Activated naive CD8-positive, alpha-beta T cell treated with anti-CD3 and anti-CD28 coated beads, Interleukin-2, amount 50 U/mL, for 24 hours (primary cell): ENCODE measurements around the gene GRAP2.
"Not testable (repeated sequence)": the region's sequence is repeated elsewhere in the genome, so short reads cannot be mapped to it uniquely, and the experiment has no call there.

Source experiments
- ATAC-seq: fragments of 150-1000 bp; cut with Tn5 transposase; one replicate; pipeline ENCODE4 v1.10.0; 2021
- DNase-seq: peaks from one replicate; pipeline ENCODE4 v3.0.0; 2021
- H3K27ac Mint-ChIP-seq: one replicate; pipeline ENCODE4 v1.8.0; 2021; ENCODE audit warnings: mild to moderate bottlenecking, mixed read lengths
- H3K27me3 Mint-ChIP-seq: one replicate; pipeline ENCODE4 v1.8.0; 2021; ENCODE audit warnings: mixed read lengths
- H3K36me3 Mint-ChIP-seq: one replicate; pipeline ENCODE4 v1.8.0; 2021; ENCODE audit warnings: low read depth, mixed read lengths
- H3K4me1 Mint-ChIP-seq: one replicate; pipeline ENCODE4 v1.8.0; 2021; ENCODE audit warnings: mixed read lengths
- H3K4me3 Mint-ChIP-seq: one replicate; pipeline ENCODE4 v1.8.0; 2021; ENCODE audit warnings: mild to moderate bottlenecking, moderate library complexity, mixed read lengths
- H3K9me3 Mint-ChIP-seq: one replicate; pipeline ENCODE4 v1.8.0; 2021; ENCODE audit warnings: mixed read lengths

GRAP2 gene

GRCh38 chr22:39940757-39941305 is 39.9 kb downstream of the GRAP2 start:
- peaks cover 98% of the 10 kb centered on the region for H3K4me1 Mint-ChIP-seq
- H3K27me3 Mint-ChIP-seq = no peaks in the 10 kb centered on the region
- DNase-seq = no peak
- H3K36me3 Mint-ChIP-seq = peaks cover 4% of the 10 kb centered on the region
- no peak for ATAC-seq
- H3K27ac Mint-ChIP-seq = peak overlapping the region; percentile 89
- no peaks in the 10 kb centered on the region for H3K9me3 Mint-ChIP-seq
- H3K4me3 Mint-ChIP-seq = peak overlapping the region; percentile 31

DNA sequence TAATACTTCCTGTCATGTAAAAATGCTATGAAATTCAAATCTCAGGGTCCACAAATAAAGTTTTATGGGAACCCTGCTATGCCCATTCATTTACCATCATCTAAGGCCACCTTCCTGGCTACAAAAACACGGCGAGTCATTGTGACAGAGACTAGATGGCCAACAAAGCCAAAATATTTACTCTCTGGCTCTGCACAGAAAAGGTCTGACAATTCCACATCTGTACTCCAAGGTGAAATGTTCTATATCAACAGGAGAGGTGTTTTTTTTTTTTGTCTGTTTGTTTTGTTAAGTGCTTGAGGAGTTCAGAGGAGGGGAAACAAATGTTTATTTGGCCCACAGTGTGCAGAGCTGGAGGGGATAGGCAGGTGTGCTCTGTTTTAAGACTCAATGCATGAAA is 40.7 kb downstream of the GRAP2 start:
- Mint-ChIP-seq H3K9me3 (no peaks in the 10 kb centered on the region), H3K27me3 (no peaks in the 10 kb centered on the region), H3K36me3 (peaks cover 4% of the 10 kb centered on the region), H3K27ac (peak overlapping the region; percentile 89), H3K4me1 (peaks cover 98% of the 10 kb centered on the region), H3K4me3 (peak overlapping the region; percentile 2)
- DNase-seq = no peak
- ATAC-seq = no peak

DNA sequence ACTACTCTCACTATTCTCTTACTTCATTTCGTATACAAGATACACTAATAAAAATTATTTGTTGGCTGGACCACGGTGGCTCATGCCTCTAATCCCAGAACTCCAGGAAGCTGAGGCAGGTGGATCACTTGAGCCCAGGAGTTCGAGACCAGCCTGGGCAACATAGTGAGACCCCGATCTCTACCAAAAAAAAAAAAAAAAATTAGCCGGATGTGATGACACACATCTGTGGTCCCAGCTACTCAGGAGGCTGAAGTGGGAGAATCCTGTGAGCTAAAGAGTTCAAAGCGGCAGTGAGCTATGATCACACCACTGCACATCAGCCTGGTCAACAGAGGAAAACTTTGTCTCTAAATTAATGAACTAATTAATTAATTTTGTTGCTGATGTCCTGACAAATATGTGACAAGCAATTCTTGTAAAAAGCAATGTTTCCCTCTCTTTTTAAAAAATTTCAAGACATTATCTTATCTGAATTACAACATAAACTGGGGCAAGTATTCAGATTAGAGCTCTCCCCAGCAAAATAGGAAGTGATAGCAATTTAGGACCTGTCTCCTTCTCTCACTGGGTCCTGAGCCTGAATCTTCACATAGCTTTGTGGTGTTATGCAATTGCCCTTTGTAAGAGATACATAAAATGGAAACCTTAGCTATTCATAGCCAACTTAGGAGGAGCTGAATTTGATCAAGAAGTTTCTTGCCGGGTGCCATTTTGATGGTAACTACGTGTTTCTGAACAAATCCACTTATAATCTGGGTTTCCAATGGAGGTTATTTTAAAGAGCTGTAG is 41.8 kb downstream of the GRAP2 start:
- Mint-ChIP-seq H3K9me3 (no peaks in the 10 kb centered on the region), H3K4me3 (peak overlapping the region; percentile 64), H3K4me1 (peaks cover 98% of the 10 kb centered on the region), H3K27me3 (no peaks in the 10 kb centered on the region), H3K27ac (peak overlapping the region; percentile 89), H3K36me3 (peaks cover 6% of the 10 kb centered on the region)
- no peak for DNase-seq
- ATAC-seq = peak; percentile 50

- ATAC-seq = peak; percentile 47
- Mint-ChIP-seq H3K4me3 (peak overlapping the region; percentile 64), H3K4me1 (peaks cover 98% of the 10 kb centered on the region), H3K9me3 (no peaks in the 10 kb centered on the region), H3K27me3 (no peaks in the 10 kb centered on the region), H3K27ac (peak overlapping the region; percentile 89), H3K36me3 (peaks cover 6% of the 10 kb centered on the region)
- peak; percentile 72 for DNase-seq
Observed at GRCh38 chr22:39943337-39943736, 42.5 kb downstream of the GRAP2 start.

- H3K36me3 Mint-ChIP-seq = peaks cover 15% of the 10 kb centered on the region
- no peaks in the 10 kb centered on the region for H3K9me3 Mint-ChIP-seq
- ATAC-seq = no peak
- peak overlapping the region; percentile 64 for H3K4me3 Mint-ChIP-seq
- H3K27me3 Mint-ChIP-seq = no peaks in the 10 kb centered on the region
- DNase-seq = no peak
- peaks cover 98% of the 10 kb centered on the region for H3K4me1 Mint-ChIP-seq
- peak overlapping the region; percentile 89 for H3K27ac Mint-ChIP-seq
Observed at GRCh38 chr22:39943953-39944872, 43.3 kb downstream of the GRAP2 start.

- ATAC-seq = no peak
- Mint-ChIP-seq H3K27ac (peak overlapping the region; percentile 89), H3K4me3 (no peak overlapping the region), H3K27me3 (no peaks in the 10 kb centered on the region), H3K36me3 (peaks cover 33% of the 10 kb centered on the region), H3K4me1 (peaks cover 100% of the 10 kb centered on the region), H3K9me3 (no peaks in the 10 kb centered on the region)
- DNase-seq = no peak
Observed at GRCh38 chr22:39946126-39946502, 45.2 kb downstream of the GRAP2 start.

DNA sequence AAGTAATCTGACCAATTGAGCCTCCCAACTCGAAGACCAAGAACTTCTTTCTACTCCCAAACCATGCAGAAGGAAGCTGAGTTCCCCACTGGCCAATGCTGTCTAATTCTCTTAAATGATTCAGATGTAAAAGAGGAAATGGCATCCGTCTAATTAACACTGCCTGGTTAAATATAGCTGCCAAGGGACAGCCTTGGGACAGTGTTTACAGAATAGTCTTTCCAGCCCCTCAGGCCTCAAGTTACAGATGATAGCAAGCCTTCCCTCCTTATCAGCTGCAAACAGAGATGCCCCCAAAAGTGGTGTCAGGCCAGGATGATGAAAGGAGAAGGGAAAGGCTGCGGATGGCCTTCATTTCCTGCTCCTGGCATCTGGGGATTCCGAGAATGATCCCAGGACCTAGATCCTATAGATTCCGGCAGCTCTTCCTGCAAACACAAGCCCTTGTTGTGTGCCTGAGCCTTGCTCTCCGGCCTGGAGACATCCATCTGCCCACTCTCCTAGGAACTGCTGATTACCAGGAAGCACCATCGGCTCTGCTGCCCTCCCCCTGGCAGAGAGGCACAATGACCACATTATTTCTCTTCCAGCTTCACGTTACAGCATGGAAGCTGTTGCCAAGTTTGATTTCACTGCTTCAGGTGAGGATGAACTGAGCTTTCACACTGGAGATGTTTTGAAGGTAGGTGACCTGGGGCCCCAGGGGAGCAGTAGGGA is 45.8 kb downstream of the GRAP2 start:
- DNase-seq (no peak), ATAC-seq (no peak)
- Mint-ChIP-seq H3K27me3 (no peaks in the 10 kb centered on the region), H3K4me3 (peak overlapping the region; percentile 33), H3K4me1 (peaks cover 100% of the 10 kb centered on the region), H3K9me3 (no peaks in the 10 kb centered on the region), H3K36me3 (peaks cover 36% of the 10 kb centered on the region), H3K27ac (peak overlapping the region; percentile 89)

DNA sequence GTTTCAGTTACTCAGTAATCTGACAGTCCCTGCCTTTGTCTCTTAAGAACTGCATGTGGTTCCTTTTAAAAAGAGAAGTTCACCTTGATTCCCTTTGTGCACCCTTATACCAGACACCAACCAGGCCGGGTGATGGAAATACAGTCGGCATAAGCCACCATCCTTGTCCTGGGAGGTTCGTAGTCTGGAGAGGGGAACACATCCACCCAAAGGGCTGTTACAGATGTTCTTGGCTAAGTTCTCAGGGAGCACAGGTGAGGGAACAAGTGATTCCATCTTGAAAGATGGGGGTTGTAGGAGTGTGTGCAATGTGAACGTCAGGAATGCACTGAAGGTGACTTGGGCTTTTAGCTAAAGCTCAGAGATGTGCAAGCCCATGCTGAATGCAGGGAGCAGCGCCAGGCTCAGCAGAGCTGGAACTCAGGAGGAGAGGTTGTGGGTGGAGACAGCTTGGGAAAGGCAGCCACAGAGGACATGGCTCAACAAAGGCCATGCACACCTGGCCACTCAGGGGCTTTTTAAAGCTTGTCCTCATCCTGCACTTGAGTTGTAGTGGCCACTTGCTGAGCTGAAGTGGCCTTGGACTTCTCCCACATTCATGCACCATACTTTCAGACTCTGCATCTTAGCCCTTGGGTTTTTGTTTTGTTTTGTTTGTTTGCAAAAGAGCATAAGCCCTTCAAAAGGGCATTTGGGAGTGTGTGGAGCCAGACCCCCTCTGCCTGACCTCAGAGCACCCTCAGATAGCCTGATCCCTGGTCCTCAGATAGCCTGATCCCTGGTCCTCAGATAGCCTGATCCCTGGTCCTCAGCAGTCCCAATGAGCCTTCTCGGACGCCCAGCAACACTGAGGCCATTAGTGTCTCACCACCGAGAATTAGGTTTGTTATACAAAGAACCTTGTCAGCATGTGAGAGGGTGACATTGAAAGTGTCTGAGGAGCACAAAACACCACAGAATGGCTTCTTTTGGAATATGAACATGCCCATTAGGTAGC is 46.6 kb downstream of the GRAP2 start:
- H3K36me3 Mint-ChIP-seq = peaks cover 40% of the 10 kb centered on the region
- H3K27ac Mint-ChIP-seq = peak overlapping the region; percentile 89
- H3K27me3 Mint-ChIP-seq = no peaks in the 10 kb centered on the region

DNA sequence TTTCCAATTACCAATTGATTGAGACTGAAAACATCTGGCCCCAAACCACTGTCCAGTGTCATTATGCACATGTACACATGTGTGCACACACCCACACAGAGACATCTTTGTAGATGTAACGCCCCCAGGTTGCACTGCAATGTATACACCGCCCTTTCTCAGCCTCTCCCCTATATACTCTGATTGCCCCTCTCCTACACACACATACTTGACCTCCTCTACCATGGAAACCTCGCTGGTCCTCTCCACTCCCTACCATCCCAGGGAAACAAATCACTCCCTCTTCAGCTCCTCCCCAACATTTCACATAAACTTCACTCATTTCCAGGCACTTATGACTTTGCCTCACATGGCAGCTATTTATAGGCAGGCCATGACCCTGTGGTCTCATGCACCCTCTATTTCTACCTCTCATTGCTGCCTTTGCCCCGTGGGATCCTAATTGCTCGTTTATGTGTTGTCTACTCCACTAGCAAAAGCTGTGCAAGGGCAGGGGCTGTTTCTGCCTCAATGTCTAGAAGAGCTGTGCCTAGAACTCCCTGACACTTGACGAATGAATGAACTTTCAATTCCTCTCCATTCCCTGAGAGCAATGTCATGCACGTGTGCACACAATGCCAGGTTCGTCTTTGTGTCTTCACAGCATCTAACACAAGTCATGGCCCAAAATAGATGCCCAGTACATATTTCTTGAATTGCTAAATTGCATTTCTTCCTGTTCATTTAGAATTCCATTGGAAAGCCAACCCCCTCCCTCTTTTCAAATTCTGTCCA is 49.3 kb downstream of the GRAP2 start:
- peak overlapping the region; percentile 30 for H3K27ac Mint-ChIP-seq
- peaks cover 58% of the 10 kb centered on the region for H3K36me3 Mint-ChIP-seq
- no peak for DNase-seq
- no peaks in the 10 kb centered on the region for H3K9me3 Mint-ChIP-seq
- H3K4me1 Mint-ChIP-seq = peaks cover 100% of the 10 kb centered on the region
- H3K4me3 Mint-ChIP-seq = peak overlapping the region; percentile 2
- no peak for ATAC-seq
- H3K27me3 Mint-ChIP-seq = no peaks in the 10 kb centered on the region

More for the DNA sequence above, 46.6 kb downstream of the GRAP2 start:
- Mint-ChIP-seq H3K4me3 (no peak overlapping the region), H3K9me3 (no peaks in the 10 kb centered on the region), H3K4me1 (peaks cover 100% of the 10 kb centered on the region)
- no peak for DNase-seq
- ATAC-seq = no peak

DNA sequence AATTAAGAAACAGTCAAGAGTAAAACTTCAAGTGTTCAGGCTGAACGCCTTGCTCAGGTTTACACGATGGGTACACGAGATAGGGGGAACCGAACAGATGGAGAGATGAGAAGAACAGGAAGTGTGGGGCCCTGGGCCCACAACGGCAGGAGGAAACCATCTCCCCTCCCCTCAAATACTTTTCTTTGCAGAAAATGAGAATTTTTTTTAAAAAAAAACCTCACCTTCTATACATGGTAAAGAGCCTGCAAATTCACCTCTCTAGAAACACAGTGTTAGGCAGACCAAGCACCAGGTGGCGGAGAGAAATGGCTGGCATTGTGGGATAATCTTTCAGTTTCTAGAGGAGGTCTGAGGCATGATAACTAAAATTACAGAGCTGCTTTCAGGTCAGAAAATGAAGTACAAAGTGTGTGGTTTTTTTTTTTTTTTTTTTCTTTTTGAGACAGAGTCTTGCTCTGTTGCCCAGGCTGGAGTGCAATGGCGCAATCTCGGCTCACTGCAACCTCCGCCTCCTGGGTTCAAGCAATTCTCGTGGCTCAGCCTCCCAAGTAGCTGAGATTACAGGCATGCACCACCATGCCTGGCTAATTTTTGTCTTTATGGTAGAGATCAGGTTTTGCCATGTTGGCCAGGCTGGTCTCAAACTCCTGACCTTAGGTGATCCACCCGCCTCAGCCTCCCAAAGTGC is 50.9 kb downstream of the GRAP2 start:
- H3K4me3 Mint-ChIP-seq = peak overlapping the region; percentile 62
- H3K4me1 Mint-ChIP-seq = peaks cover 93% of the 10 kb centered on the region
- not testable (repeated sequence) for DNase-seq, H3K27me3 Mint-ChIP-seq, H3K9me3 Mint-ChIP-seq
- ATAC-seq = peak; percentile 51
- peak overlapping the region; percentile 81 for H3K27ac Mint-ChIP-seq
- H3K36me3 Mint-ChIP-seq = peaks cover 67% of the 10 kb centered on the region

GRCh38 chr22:39952347-39952746 is 51.5 kb downstream of the GRAP2 start:
- Mint-ChIP-seq H3K27me3 (no peaks in the 10 kb centered on the region), H3K36me3 (peaks cover 71% of the 10 kb centered on the region), H3K4me1 (peaks cover 93% of the 10 kb centered on the region), H3K4me3 (peak overlapping the region; percentile 50), H3K9me3 (no peaks in the 10 kb centered on the region), H3K27ac (peak overlapping the region; percentile 81)
- ATAC-seq (no peak), DNase-seq (no peak)

- H3K4me3 Mint-ChIP-seq = peak overlapping the region; percentile 0
- DNase-seq (no peak), ATAC-seq (no peak)
- H3K4me1 Mint-ChIP-seq = peaks cover 91% of the 10 kb centered on the region
- no peaks in the 10 kb centered on the region for H3K27me3 Mint-ChIP-seq
- H3K36me3 Mint-ChIP-seq = peaks cover 76% of the 10 kb centered on the region
- H3K9me3 Mint-ChIP-seq = no peaks in the 10 kb centered on the region
- peak overlapping the region; percentile 67 for H3K27ac Mint-ChIP-seq
Observed at GRCh38 chr22:39953101-39953500, 52.2 kb downstream of the GRAP2 start.
